K562 (cell line): ENCODE results near the gene DCAF7. TPM values are rescaled to one million over a fixed set of nuclear protein-coding genes. Genes with fewer than 3 reads are reported as not detected.

Source experiments
- BCL6 ChIP-seq: fragments of 250-450 bp; sonication (Bioruptor Pico); IDR thresholded peaks from 2 replicates; pipeline ENCODE4 v1.4.0; 2020
- CREB1 ChIP-seq, 2 experiments: sonication (generic) in 1 of 2; formaldehyde crosslinking in 1 of 2; IDR thresholded peaks; 2 replicates each; pipeline versions ENCODE4 v1.6.1 to v1.8.0; 2012 to 2022; ENCODE audit warnings: inconsistent platforms in 1 of 2, mild to moderate bottlenecking in 1 of 2, missing genetic modification reagents in 1 of 2, moderate library complexity in 1 of 2
- CTCF ChIP-seq, 3 experiments: IDR thresholded peaks in 2 of 3; conservative IDR thresholded peaks in 1 of 3; 2 replicates each; pipeline ENCODE4 v1.5.1; 2011 to 2012; ENCODE audit warnings: low read length in 3 of 3, mild to moderate bottlenecking in 3 of 3, control low read depth in 2 of 3, improper control_type of control experiment in 1 of 3, inconsistent platforms in 1 of 3, low read depth in 1 of 3, mixed read lengths in 1 of 3, moderate library complexity in 1 of 3; ENCODE audit not compliant: insufficient read depth in 2 of 3
- E2F3 ChIP-seq: fragments of 250-450 bp; sonication (Bioruptor Pico); IDR thresholded peaks from 2 replicates; pipeline ENCODE4 v1.4.0; 2020; ENCODE audit warnings: mild to moderate bottlenecking
- MGA ChIP-seq: fragments of 450-650 bp; IDR thresholded peaks from 2 replicates; pipeline ENCODE4 v1.6.1; 2016; ENCODE audit warnings: mild to moderate bottlenecking, moderate library complexity
- NFXL1 ChIP-seq: fragments of 450-650 bp; formaldehyde crosslinking; IDR thresholded peaks from 2 replicates; pipeline ENCODE4 v1.4.0; 2021; ENCODE audit warnings: mild to moderate bottlenecking
- PHTF2 ChIP-seq: fragments of 250-450 bp; sonication (Bioruptor Pico); IDR thresholded peaks from 2 replicates; pipeline ENCODE4 v1.5.0; 2021; ENCODE audit warnings: mild to moderate bottlenecking
- ZNF274 ChIP-seq: IDR thresholded peaks from 2 replicates; pipeline ENCODE4 v1.6.1; 2011; ENCODE audit warnings: low read depth, mild to moderate bottlenecking, low read length, moderate library complexity, borderline replicate concordance
- ZNF436 ChIP-seq: fragments of 250-450, 450-650 bp; sonication (Bioruptor Pico); formaldehyde crosslinking; IDR thresholded peaks from 2 replicates; pipeline ENCODE4 v1.7.0; 2020; ENCODE audit warnings: mild to moderate bottlenecking
- ZNF766 ChIP-seq: fragments of 200-800 bp; sonication (Bioruptor generic); conservative IDR thresholded peaks from 2 replicates; pipeline ENCODE4 v1.6.1; 2016; ENCODE audit warnings: missing genetic modification characterization, missing compliant biosample characterization
- polyA plus RNA-seq, 8 experiments: library from polyadenylated mRNA; depleted of rRNA in 4 of 8; stranded (reverse) in 5 of 8; unstranded in 3 of 8; fragments of >200 nt; fragmentation: Nextera tagmentation in 2 of 8; fragmentation: Illumina TruSeq in 1 of 8; extraction: Ambion mirVana in 2 of 8; extraction: Trizol in 1 of 8; gene quantifications; 2 replicates each; pipeline versions ENCODE4 v1.2.1 to v1.2.3, GENCODE V29; 2011 to 2014; ENCODE audit warnings: inconsistent platforms in 1 of 8, missing spikeins in 1 of 8
- total RNA-seq, 7 experiments: library from RNA; depleted of rRNA in 6 of 7; stranded (reverse); fragments of >200 nt in 6 of 7; fragmentation: Illumina TruSeq in 2 of 7; extraction: Trizol in 2 of 7; gene quantifications; 2 replicates each; pipeline versions ENCODE4 v1.2.1 to v1.2.3, GENCODE V29; 2011 to 2021; ENCODE audit warnings: low replicate concordance in 1 of 7
- TF ChIP-seq, protein P1 (sequence below): fragments of 250-450 bp; sonication (Bioruptor Pico); IDR thresholded peaks from 2 replicates; pipeline ENCODE4 v1.8.0; 2022; ENCODE audit warnings: moderate library complexity, mild to moderate bottlenecking, inconsistent platforms

Gene DCAF7
- total and polyA plus RNA-seq, 9 of the 15 experiments (the other 6 are each of a cell fraction or from before 2014, with no cell fraction given) = 30.8 to 123 (median 40.2) TPM

DNA sequence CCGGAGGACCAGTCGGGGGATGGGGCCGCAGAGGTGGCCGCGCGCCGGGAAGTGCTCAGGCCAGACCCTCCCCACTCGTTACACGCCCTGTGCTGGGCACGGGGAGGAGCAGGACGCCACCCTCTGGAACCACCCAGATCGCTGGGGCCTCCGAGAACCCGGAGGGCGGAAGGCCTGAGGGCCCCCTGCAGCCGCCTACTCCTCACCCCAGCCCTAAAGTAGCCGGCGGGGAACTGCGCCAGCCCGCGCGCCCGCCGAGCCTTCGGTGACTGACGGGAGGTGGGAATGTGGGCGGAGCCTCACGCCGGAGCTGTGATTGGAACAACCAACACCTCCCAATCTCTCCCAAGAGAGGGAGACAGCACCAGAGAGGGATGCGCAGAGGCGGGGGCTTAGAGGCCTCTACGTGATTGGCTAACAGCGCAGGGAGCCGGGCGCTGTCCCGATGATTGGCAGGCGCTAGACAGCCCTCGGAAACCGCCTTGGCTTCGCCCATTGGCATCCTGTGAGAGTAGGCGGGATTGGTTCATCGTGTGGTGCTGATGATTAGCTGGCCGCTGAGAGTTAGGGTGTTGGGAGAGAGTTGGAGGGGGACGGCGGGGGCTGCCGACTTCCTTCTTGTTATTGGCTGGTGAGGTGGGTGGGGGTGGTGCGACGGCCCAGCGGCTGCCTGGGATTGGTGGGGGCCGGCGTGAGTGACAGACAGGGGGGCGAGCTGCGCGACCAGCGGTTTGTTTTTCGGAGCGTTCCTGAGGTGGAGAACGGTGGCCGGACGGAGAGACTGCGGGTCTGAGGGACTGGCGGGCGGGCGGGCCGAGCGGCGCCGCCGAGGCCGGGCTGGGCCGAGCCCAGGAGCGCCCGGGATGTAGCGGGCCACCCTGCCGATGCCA is 71.7 kb downstream of the DCAF7 start, which contains the start of gene MAP3K3 (continued):
- TF ChIP-seq MGA (peak; percentile 29; the same call in 1 of the 2 replicates), ZNF436 (no peak), CREB1 (IDR thresholded peaks at IDR 0.05) (peak; percentile 40; the same call in 1 of the 2 replicates), CREB1 (CRISPR knock-in tag; IDR thresholded peaks at IDR 0.05) (peak; percentile 44; the same call in 1 of the 2 replicates), ZNF766 (no peak), CTCF (IDR thresholded peaks at IDR 0.05 in 2 of 3, conservative IDR thresholded peaks at IDR 0.05 in 1 of 3; ENCODE audit: insufficient read depth in 2 of 3, low read depth in 1 of 3, low read length in 3 of 3) (peak in 2 of 3 experiments; percentile 30 to 35; a peak in 2 of 6 replicates), ZNF274 (no peak), E2F3 (CRISPR knock-in tag) (no peak; the same call in 1 of the 2 replicates), BCL6 (CRISPR knock-in tag) (no peak), NFXL1 (CRISPR knock-in tag) (no peak), PHTF2 (CRISPR knock-in tag) (no peak)
- TF ChIP-seq, protein P1, sequence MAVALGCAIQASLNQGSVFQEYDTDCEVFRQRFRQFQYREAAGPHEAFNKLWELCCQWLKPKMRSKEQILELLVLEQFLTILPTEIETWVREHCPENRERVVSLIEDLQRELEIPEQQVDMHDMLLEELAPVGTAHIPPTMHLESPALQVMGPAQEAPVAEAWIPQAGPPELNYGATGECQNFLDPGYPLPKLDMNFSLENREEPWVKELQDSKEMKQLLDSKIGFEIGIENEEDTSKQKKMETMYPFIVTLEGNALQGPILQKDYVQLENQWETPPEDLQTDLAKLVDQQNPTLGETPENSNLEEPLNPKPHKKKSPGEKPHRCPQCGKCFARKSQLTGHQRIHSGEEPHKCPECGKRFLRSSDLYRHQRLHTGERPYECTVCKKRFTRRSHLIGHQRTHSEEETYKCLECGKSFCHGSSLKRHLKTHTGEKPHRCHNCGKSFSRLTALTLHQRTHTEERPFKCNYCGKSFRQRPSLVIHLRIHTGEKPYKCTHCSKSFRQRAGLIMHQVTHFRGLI = no peak
